ENCODE results near the gene TTLL3. TPM values are rescaled to one million over a fixed set of nuclear protein-coding genes. Genes with fewer than 3 reads are reported as not detected.

TTLL3 gene
- total and polyA plus RNA-seq, 2 of the 4 experiments (the other 2 are of a cell fraction) = 6.8 to 43.4 TPM

- no TSS peak for BruUV-seq (replicated peaks)
- no peak overlapping the region for H3K14ac ChIP-seq (replicated peaks; ENCODE audit: low read depth, low read length)
- H4K91ac ChIP-seq (ENCODE audit: insufficient read depth, low read depth, low read length) = no peak overlapping the region
- H3K27me3 ChIP-seq (ENCODE audit: control insufficient read depth, insufficient read depth, low read length) = no peaks in the 10 kb centered on the region
- H4K5ac ChIP-seq (ENCODE audit: low read depth, low read length) = no peak overlapping the region
- ATAC-seq (ENCODE audit: low read depth) = no peak
- intact Hi-C loops (cut with micrococcal nuclease) = no loop called here
- H2AK5ac ChIP-seq (ENCODE audit: low read depth, low read length) = no peak overlapping the region
- 88% methylated on average over 3 of the region's 18 CpGs; no CpG with 5 or more reads in 1 of the 2 experiments for WGBS, 2 experiments (ENCODE audit: extremely low coverage in 2 of 2, insufficient read length in 1 of 2)
- H3K9me1 ChIP-seq (ENCODE audit: insufficient read depth, low read length) = no peaks in the 10 kb centered on the region
- TF ChIP-seq RCOR1 (IDR thresholded peaks at IDR 0.05; ENCODE audit: insufficient replicate concordance, low read length) (no peak), CTCF (conservative IDR thresholded peaks at IDR 0.05; ENCODE audit: low read depth, low read length) (no peak)
- no peak overlapping the region for H3K56ac ChIP-seq (ENCODE audit: extremely low read depth, insufficient read depth, low read length)
- H2BK20ac ChIP-seq (ENCODE audit: low read depth, low read length) = no peak overlapping the region
- no peak overlapping the region for H3K18ac ChIP-seq (ENCODE audit: low read depth, low read length)
- H3K4me1 ChIP-seq (ENCODE audit: control insufficient read depth, insufficient read depth, low read length) = no peaks in the 10 kb centered on the region
- POLR2A ChIA-PET (ENCODE audit: unreplicated experiment) = interaction anchor here (0.8 kb wide), 1 partner anchor 9 kb away, joined by 3 read pairs; no protein-coding TSS in a partner anchor
- no peak for DNase-seq
- no peaks in the 10 kb centered on the region for H3K9me3 ChIP-seq (ENCODE audit: control insufficient read depth, insufficient read depth, low read length)
- no peak overlapping the region for H4K8ac ChIP-seq (ENCODE audit: low read depth in 2 of 2, low read length in 2 of 2)
- H3K27ac ChIP-seq (ENCODE audit: insufficient read depth, low read length) = no peak overlapping the region
- dilution Hi-C loops (cut with HindIII; ENCODE audit: low sequenced_read_pairs, unreplicated experiment) = no loop called here
- H4K20me1 ChIP-seq (ENCODE audit: insufficient read depth, low read length) = no peaks in the 10 kb centered on the region; the same call in 1 of the 2 replicates
- no peak overlapping the region for H2BK15ac ChIP-seq (ENCODE audit: low read depth, low read length)
- peaks cover 48% of the 10 kb centered on the region for H3K36me3 ChIP-seq (ENCODE audit: control insufficient read depth, insufficient read depth, low read length)
- no peak overlapping the region for H2BK120ac ChIP-seq (ENCODE audit: low read depth, low read length)
- no peak overlapping the region for H3K4me2 ChIP-seq (ENCODE audit: low read depth, low read length)
- H2AK9ac ChIP-seq (replicated peaks; ENCODE audit: low read depth, low read length, poor library complexity) = no peak overlapping the region
- no peak overlapping the region for H3K9ac ChIP-seq (ENCODE audit: low read depth, low read length)
- no peak overlapping the region for H3K23ac ChIP-seq (ENCODE audit: low read depth, low read length)
- no peak overlapping the region for H3K4me3 ChIP-seq (ENCODE audit: insufficient read depth, low read depth, low read length)
- no peak overlapping the region for H2BK5ac ChIP-seq (ENCODE audit: low read depth, low read length, poor library complexity, severe bottlenecking)
- no peak overlapping the region for H3K4ac ChIP-seq (ENCODE audit: low read depth, low read length)
- H2AFZ ChIP-seq (replicated peaks; ENCODE audit: low read length, poor library complexity) = no peak overlapping the region
- CTCF ChIA-PET = no interaction called here
- in situ Hi-C loops (cut with MboI; ENCODE audit: low sequenced_read_pairs) = no loop called here
- H3K79me1 ChIP-seq (ENCODE audit: low read depth in 1 of 2, low read length in 2 of 2) = no peaks in the 10 kb centered on the region; a peak in 2 of 4 replicates
Measured at GRCh38 chr3:9834520-9835380, 24.7 kb downstream of the TTLL3 start.
